MCF 10A (cell line): ENCODE data around the gene RAB5B. TPM values are rescaled to one million over a fixed set of nuclear protein-coding genes. Genes with fewer than 3 reads are reported as not detected.
A peak's percentile ranks its signal among the peaks of the same experiment; 100 is the strongest.

ENCODE experiments used
- BruUV-seq: library from RNA; stranded (reverse); fragments of 400-500 nt; replicated peaks from 2 replicates; lab custom pipeline; 2021; lab: Mats Ljungman, UMichigan
- CTCF ChIA-PET: fragments of 300-600 bp; sonication (Branson Sonifier 250); formaldehyde crosslinking; extraction: SDS; loops from one replicate; lab custom pipeline; 2021; ENCODE audit warnings: antibody characterized with exemption, inconsistent platforms; lab: Yijun Ruan, JAX
- POLR2A ChIA-PET: fragments of 300-600, 350-650 bp; sonication (Branson Sonifier 250); formaldehyde crosslinking; extraction: SDS; loops from one replicate; lab custom pipeline; 2020; ENCODE audit warnings: antibody characterized with exemption, inconsistent platforms; lab: Yijun Ruan, JAX
- DNase-seq: peaks from one replicate; pipeline ENCODE4 v3.0.0-alpha.2; 2018; ENCODE audit not compliant: unreplicated experiment
- H3K27ac Mint-ChIP-seq: one replicate; pipeline ENCODE4 v1.8.0; 2022; ENCODE audit warnings: mild to moderate bottlenecking, low read depth, mixed read lengths; ENCODE audit not compliant: unreplicated experiment
- H3K27me3 Mint-ChIP-seq: one replicate; pipeline ENCODE4 v1.8.0; 2022; ENCODE audit warnings: mixed read lengths; ENCODE audit not compliant: insufficient read depth, unreplicated experiment
- H3K36me3 Mint-ChIP-seq: one replicate; pipeline ENCODE4 v1.8.0; 2022; ENCODE audit warnings: mild to moderate bottlenecking, moderate library complexity, mixed read lengths; ENCODE audit not compliant: insufficient read depth, unreplicated experiment
- H3K4me1 Mint-ChIP-seq: one replicate; pipeline ENCODE4 v1.8.0; 2022; ENCODE audit warnings: mixed read lengths; ENCODE audit not compliant: insufficient read depth, unreplicated experiment
- H3K4me3 Mint-ChIP-seq: one replicate; pipeline ENCODE4 v1.8.0; 2022; ENCODE audit warnings: mild to moderate bottlenecking, moderate library complexity, mixed read lengths; ENCODE audit not compliant: unreplicated experiment
- H3K9me3 Mint-ChIP-seq: one replicate; pipeline ENCODE4 v1.8.0; 2022; ENCODE audit warnings: mixed read lengths; ENCODE audit not compliant: unreplicated experiment
- intact Hi-C: fragments of 100-400 bp; cut with micrococcal nuclease; formaldehyde crosslinking; loops from 2 replicates; pipeline ENCODE4 v1.14.1; 2022
- total RNA-seq: library from RNA; stranded (reverse); gene quantifications from 2 replicates; pipeline ENCODE4 v1.2.3, GENCODE V29; 2022
- TF ChIP-seq, protein P1 (sequence below): fragments of 200-600 bp; IDR thresholded peaks from one replicate; pipeline ENCODE4 v1.8.0; 2022; ENCODE audit warnings: antibody characterized with exemption, mild to moderate bottlenecking; ENCODE audit not compliant: unreplicated experiment

RAB5B gene
- total RNA-seq, 1 experiment from 2014 or later = 67.4 TPM

DNA sequence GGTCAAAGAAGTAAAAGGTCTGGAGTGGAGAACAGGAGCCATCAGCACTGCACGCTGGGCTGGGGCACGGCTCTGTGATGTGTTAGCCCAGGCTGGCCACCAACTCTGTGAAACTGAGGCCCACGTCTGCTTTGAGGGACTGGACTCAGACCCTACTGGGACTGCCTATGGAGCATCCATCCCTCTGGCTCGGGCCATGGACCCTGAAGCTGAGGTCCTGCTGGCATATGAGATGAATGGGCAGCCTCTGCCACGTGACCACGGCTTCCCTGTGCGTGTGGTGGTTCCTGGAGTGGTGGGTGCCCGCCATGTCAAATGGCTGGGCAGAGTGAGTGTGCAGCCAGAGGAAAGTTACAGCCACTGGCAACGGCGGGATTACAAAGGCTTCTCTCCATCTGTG, 30.3 kb downstream of the RAB5B start:
- peaks cover 10% of the 10 kb centered on the region for H3K36me3 Mint-ChIP-seq
- no peaks in the 10 kb centered on the region for H3K9me3 Mint-ChIP-seq
- H3K4me1 Mint-ChIP-seq = no peaks in the 10 kb centered on the region
- TF ChIP-seq, protein P1, sequence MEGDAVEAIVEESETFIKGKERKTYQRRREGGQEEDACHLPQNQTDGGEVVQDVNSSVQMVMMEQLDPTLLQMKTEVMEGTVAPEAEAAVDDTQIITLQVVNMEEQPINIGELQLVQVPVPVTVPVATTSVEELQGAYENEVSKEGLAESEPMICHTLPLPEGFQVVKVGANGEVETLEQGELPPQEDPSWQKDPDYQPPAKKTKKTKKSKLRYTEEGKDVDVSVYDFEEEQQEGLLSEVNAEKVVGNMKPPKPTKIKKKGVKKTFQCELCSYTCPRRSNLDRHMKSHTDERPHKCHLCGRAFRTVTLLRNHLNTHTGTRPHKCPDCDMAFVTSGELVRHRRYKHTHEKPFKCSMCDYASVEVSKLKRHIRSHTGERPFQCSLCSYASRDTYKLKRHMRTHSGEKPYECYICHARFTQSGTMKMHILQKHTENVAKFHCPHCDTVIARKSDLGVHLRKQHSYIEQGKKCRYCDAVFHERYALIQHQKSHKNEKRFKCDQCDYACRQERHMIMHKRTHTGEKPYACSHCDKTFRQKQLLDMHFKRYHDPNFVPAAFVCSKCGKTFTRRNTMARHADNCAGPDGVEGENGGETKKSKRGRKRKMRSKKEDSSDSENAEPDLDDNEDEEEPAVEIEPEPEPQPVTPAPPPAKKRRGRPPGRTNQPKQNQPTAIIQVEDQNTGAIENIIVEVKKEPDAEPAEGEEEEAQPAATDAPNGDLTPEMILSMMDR = no peak
- POLR2A ChIA-PET = no interaction called here
- H3K4me3 Mint-ChIP-seq = no peak overlapping the region
- intact Hi-C loops = no loop called here
- no peaks in the 10 kb centered on the region for H3K27me3 Mint-ChIP-seq
- H3K27ac Mint-ChIP-seq = no peak overlapping the region
- no TSS peak for BruUV-seq
- CTCF ChIA-PET = interaction anchor here (0.5 to 0.9 kb wide), 3 partner anchors 25 to 1789 kb away, joined by 3 to 4 read pairs (median 3); no protein-coding TSS in a partner anchor
- no peak for DNase-seq

DNA sequence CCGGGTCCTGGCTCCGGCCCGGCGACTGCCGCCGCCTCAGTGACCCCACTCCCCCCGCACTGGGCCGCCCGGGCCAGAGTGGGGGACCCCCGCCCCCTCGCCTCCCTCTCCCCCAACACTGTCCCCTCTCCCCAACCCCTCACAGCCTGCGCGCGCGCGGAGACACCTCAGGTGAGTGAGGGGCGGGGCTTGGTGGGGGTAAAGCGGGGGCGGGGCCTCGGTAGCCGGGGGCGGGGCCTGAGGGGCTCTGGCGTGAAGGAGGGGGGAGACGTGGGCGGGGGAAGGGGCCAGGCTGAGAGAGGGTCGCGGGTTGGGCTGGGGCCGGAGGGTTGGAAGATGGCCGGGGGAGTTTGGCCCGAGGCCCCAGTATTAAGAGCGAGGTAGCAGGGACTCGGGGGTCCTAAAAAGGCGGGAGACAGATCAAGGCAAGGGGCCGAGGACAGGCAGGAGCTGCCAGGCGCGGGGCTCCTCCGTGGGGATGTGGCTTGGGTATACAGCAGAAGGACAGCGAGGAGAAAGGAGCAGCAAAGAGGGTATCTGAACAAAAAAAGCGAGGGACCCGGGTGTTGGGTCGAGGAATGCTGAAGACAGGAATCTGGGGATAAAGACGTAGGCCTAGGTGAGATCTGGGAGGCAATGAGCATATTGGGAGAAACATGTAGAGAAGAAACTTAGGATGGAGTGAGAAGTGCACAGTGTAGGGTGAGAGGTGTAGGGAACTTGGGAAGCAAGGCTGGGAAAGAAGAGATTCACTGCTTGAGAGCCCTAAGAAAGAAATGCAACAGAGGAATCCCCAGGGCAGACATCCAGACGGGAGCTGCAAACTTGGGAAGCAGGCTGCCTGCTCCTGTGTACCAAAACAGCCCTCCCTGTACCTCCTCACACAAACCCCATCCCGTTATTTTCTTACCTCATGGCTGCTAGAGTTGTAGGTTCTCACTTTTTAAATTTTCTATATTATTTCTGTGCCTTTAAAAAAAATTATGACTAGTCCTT, 34.0 kb downstream of the RAB5B start:
- Mint-ChIP-seq H3K36me3 (peaks cover 12% of the 10 kb centered on the region), H3K4me1 (no peaks in the 10 kb centered on the region), H3K9me3 (no peaks in the 10 kb centered on the region), H3K4me3 (peak overlapping the region; percentile 69), H3K27me3 (no peaks in the 10 kb centered on the region), H3K27ac (peak overlapping the region; percentile 60)
- TF ChIP-seq, protein P1 = no peak
- no TSS peak for BruUV-seq
- intact Hi-C loops = no loop called here
- DNase-seq = peak; percentile 43
- POLR2A ChIA-PET = interaction anchor here (0.7 to 4.9 kb wide), 12 partner anchors 11 to 190 kb away, joined by 3 to 62 read pairs (median 5); partner anchors contain the start of genes ORMDL2, RAB5B, SARNP and SUOX
- CTCF ChIA-PET = interaction anchor here (0.6 to 3.0 kb wide), 6 partner anchors 11 to 1385 kb away, joined by 3 to 19 read pairs (median 6); partner anchors contain the start of gene SUOX

DNA sequence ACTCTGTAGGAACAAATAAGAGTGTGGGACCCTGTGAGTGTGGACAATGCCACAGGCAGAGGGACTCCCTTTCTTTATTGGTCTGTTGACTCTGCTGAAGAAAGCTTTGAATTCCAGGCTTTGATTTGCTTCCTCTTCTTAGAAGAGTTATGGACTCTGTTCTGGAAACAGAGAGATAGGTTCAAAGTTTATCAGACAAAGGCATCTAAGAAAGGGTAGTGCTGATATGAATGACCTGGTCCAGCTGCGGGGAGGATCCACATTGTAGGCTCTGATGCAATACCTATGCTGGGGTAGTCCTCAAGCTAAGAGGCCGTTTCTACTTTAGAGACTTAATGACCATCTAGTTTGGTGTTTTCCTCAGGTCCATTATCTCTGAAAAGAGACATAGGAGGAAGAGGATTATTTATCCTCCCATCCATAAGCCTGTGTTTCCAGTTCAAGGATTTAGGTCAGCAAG, 36.3 kb downstream of the RAB5B start:
- DNase-seq = no peak
- POLR2A ChIA-PET = interaction anchor here (0.7 to 4.9 kb wide), 3 partner anchors 13 to 36 kb away, joined by 3 to 62 read pairs (median 7); partner anchors contain the start of genes RAB5B and SUOX
- CTCF ChIA-PET = interaction anchor here (0.7 to 3.0 kb wide), 2 partner anchors 14 to 98 kb away, joined by 3 to 19 read pairs; partner anchors contain the start of gene SUOX
- intact Hi-C loops = no loop called here
- Mint-ChIP-seq H3K27me3 (no peaks in the 10 kb centered on the region), H3K4me1 (no peaks in the 10 kb centered on the region), H3K4me3 (no peak overlapping the region), H3K36me3 (peaks cover 6% of the 10 kb centered on the region), H3K27ac (no peak overlapping the region), H3K9me3 (no peaks in the 10 kb centered on the region)
- BruUV-seq = no TSS peak
- TF ChIP-seq, protein P1 = no peak
